ENCODE measurements around the gene EPHA3. TPM values are rescaled to one million over a fixed set of nuclear protein-coding genes. Genes with fewer than 3 reads are reported as not detected.

Gene EPHA3
- total RNA-seq, 1 donor from 2014 or later, result 0.17 TPM

DNA sequence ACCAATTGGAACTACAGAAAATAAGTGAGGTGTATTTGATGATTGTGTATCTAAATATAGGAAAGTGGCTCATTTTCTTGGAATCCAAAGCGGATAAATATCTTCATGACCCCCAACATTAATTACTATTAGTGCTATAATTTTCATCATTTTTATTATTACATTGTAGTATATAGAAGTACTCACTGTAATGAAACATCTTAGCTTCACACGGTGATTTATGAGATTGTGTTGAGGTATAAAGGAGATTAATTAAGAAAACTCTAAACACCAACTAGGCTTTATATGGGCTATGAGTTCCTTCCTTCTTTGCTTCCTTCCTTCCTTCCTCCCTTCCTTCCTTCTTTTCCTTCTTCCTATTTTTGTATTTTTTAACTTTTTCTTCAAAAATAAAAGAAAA lies 52.2 kb downstream of the EPHA3 start:
- Mint-ChIP-seq H3K9me3 (ENCODE audit: low read depth) (no peaks in the 10 kb centered on the region), H3K27ac (no peak overlapping the region), H3K4me1 (ENCODE audit: low read depth) (no peaks in the 10 kb centered on the region), H3K36me3 (ENCODE audit: insufficient read depth) (no peaks in the 10 kb centered on the region), H3K4me3 (ENCODE audit: low read depth) (no peak overlapping the region), H3K27me3 (no peaks in the 10 kb centered on the region)
- DNase-seq (ENCODE audit: low spot score, unreplicated experiment), result no peak
- TF ChIP-seq, protein P1, sequence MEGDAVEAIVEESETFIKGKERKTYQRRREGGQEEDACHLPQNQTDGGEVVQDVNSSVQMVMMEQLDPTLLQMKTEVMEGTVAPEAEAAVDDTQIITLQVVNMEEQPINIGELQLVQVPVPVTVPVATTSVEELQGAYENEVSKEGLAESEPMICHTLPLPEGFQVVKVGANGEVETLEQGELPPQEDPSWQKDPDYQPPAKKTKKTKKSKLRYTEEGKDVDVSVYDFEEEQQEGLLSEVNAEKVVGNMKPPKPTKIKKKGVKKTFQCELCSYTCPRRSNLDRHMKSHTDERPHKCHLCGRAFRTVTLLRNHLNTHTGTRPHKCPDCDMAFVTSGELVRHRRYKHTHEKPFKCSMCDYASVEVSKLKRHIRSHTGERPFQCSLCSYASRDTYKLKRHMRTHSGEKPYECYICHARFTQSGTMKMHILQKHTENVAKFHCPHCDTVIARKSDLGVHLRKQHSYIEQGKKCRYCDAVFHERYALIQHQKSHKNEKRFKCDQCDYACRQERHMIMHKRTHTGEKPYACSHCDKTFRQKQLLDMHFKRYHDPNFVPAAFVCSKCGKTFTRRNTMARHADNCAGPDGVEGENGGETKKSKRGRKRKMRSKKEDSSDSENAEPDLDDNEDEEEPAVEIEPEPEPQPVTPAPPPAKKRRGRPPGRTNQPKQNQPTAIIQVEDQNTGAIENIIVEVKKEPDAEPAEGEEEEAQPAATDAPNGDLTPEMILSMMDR (IDR thresholded peaks at IDR 0.05; ENCODE audit: unreplicated experiment), result no peak

DNA sequence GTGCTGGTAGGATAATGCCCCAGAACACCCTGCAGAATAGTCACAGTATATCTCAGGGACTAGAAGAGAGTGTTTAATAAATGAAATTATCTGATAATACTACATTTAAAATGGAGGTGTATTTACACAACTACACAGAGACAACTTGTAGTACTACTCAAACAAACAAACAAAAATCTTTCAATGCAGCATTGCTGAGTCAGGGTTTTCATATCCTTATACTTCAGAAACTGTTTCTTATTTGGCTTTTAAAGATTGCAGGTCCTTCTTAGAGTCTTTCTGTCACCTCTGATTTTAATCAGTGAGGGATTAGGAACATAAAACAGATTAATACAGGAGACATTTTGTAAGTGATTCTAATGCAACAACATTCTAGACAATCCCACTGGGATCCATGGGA lies 57.4 kb downstream of the EPHA3 start:
- Mint-ChIP-seq H3K4me3 (ENCODE audit: low read depth) (no peak overlapping the region), H3K36me3 (ENCODE audit: insufficient read depth) (no peaks in the 10 kb centered on the region), H3K9me3 (ENCODE audit: low read depth) (no peaks in the 10 kb centered on the region), H3K4me1 (ENCODE audit: low read depth) (no peaks in the 10 kb centered on the region), H3K27ac (no peak overlapping the region), H3K27me3 (no peaks in the 10 kb centered on the region)
- TF ChIP-seq, protein P1 (IDR thresholded peaks at IDR 0.05; ENCODE audit: unreplicated experiment), result no peak
- no peak for DNase-seq (ENCODE audit: low spot score, unreplicated experiment)

DNA sequence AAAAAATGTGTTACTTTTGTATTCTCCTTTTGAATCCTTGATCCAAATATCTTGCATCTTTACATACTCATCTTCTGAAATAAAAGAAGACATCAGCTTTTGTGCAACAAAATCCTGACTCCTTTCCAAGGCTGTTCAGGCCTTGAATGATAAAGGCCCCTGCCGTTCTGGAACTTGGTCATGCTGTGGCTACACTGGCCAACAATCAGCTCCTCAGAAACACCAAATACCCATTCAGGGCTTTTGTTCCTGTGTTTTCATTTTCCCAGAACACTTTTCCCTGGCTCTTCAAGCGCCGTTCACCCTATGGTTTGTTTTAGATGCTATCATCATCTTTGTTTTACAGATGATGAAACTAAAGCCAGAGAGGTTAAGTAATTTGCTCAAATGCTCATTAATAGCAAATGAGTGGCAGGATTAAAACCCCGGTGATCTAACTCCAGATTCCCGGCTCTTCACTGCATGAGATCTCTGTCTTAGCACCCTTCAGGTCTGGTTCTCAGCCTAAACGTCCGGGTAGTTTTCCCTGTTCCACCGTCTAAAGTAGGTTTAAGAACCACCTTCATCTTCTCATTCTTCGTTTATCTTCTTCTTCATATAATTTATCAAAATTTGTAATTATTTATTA lies 58.3 kb downstream of the EPHA3 start:
- Mint-ChIP-seq H3K4me1 (ENCODE audit: low read depth) (no peaks in the 10 kb centered on the region), H3K4me3 (ENCODE audit: low read depth) (no peak overlapping the region), H3K9me3 (ENCODE audit: low read depth) (no peaks in the 10 kb centered on the region), H3K36me3 (ENCODE audit: insufficient read depth) (no peaks in the 10 kb centered on the region), H3K27ac (no peak overlapping the region), H3K27me3 (no peaks in the 10 kb centered on the region)
- no peak for DNase-seq (ENCODE audit: low spot score, unreplicated experiment)
- TF ChIP-seq, protein P1 (IDR thresholded peaks at IDR 0.05; ENCODE audit: unreplicated experiment), result no peak

DNA sequence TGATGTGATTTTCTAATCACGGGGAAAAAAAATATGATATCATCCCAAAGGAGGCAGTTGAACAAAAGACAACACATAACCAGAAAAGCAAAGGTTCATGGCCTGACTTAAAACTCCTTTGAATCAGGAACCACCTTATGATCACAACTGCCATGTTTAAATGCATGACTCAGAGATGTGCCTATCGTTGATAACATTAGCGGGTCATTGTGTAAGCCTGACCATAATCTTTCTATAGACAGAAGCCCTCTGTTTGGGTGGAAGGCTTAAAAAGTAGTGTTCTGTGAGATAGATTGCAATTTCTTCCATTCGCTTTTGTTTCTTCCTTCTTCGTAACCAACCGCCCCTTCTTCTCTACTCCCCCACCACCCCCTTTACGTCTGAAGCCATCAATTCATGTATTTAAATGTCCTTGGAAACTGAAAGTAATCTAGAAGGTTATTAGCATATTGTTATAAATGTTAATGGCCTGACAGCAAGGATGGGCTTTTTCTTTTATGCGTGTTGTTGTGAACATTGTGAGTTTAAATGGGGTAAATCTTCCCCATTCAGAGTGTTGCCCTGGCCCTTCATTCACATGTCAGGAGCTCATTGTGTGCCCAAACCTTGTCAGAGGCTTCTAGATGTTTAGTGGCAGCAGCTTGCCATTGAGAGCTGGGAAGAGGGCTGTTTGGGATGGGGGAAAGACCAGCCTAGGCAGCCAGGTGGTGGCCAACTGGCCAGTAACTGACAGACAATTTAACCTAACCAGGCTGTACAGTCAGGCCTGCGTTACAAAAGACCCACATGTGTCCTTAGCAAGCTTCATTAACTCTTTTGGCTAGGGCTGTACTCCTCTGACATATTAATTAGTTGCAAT lies 64.5 kb downstream of the EPHA3 start:
- Mint-ChIP-seq H3K4me3 (ENCODE audit: low read depth) (no peak overlapping the region), H3K36me3 (ENCODE audit: insufficient read depth) (no peaks in the 10 kb centered on the region), H3K27ac (no peak overlapping the region), H3K4me1 (ENCODE audit: low read depth) (no peaks in the 10 kb centered on the region), H3K9me3 (ENCODE audit: low read depth) (no peaks in the 10 kb centered on the region), H3K27me3 (no peaks in the 10 kb centered on the region)
- TF ChIP-seq, protein P1 (IDR thresholded peaks at IDR 0.05; ENCODE audit: unreplicated experiment), result no peak
- no peak for DNase-seq (ENCODE audit: low spot score, unreplicated experiment)

DNA sequence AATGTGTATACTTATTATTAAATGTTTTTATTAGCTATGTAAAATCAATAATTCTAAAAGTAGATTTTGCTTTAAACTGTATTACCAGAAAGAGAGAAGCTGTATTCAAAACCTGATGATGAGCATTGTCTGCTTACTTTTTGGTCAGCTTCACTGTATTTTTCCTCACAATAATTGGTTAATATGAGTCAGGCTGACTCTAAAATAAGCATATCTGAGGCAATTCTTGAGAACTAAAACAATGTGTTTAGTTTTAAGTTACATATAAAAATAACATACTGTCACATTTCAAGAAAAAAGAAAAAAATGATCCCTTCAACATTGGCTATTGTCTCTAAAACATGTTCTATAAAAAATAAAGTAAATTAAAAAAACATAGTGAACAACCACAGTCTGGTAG lies 66.1 kb downstream of the EPHA3 start:
- Mint-ChIP-seq H3K27ac (no peak overlapping the region), H3K27me3 (no peaks in the 10 kb centered on the region), H3K36me3 (ENCODE audit: insufficient read depth) (no peaks in the 10 kb centered on the region), H3K4me3 (ENCODE audit: low read depth) (no peak overlapping the region), H3K9me3 (ENCODE audit: low read depth) (no peaks in the 10 kb centered on the region), H3K4me1 (ENCODE audit: low read depth) (no peaks in the 10 kb centered on the region)
- TF ChIP-seq, protein P1 (IDR thresholded peaks at IDR 0.05; ENCODE audit: unreplicated experiment), result no peak
- no peak for DNase-seq (ENCODE audit: low spot score, unreplicated experiment)

Data from progenitor cell of endocrine pancreas (in vitro differentiated cells).